Endothelial cell of umbilical vein (primary cell): ENCODE data around the gene NOS2. TPM values are rescaled to one million over a fixed set of nuclear protein-coding genes. Genes with fewer than 3 reads are reported as not detected.

Source experiments
- BruUV-seq: library from RNA; stranded (reverse); fragments of 400-500 nt; replicated peaks from 2 replicates; lab custom pipeline; 2021; lab: Mats Ljungman, UMichigan
- CTCF ChIA-PET: fragments of 300-600, 350-600 bp; sonication (Branson Sonifier 250); formaldehyde crosslinking; loops from one replicate; lab custom pipeline; 2021; ENCODE audit warnings: antibody characterized with exemption, inconsistent platforms; lab: Charles Lee
- POLR2A ChIA-PET: fragments of 300-600, 350-600 bp; sonication (Branson Sonifier 250); formaldehyde crosslinking; loops from one replicate; lab custom pipeline; 2021; ENCODE audit warnings: antibody characterized with exemption, inconsistent platforms; lab: Charles Lee
- DNase-seq: peaks from one replicate; pipeline ENCODE4 v3.0.0-alpha.2; 2011; ENCODE audit warnings: low read depth, low spot score
- FAIRE-seq: peaks from 2 replicates; lab custom pipeline; 2011; peaks lifted over from hg19 to GRCh38; lab: Jason Lieb, UNC
- H2AFZ ChIP-seq: 2 replicates; pipeline ENCODE4 v1.6.0; 2012; ENCODE audit warnings: low read depth, low read length, control low read depth, inconsistent platforms
- H3K27ac ChIP-seq: 2 replicates; pipeline ENCODE4 v1.5.1; 2011; ENCODE audit warnings: low read depth, mild to moderate bottlenecking, control low read depth, low read length, moderate library complexity; ENCODE audit not compliant: insufficient read depth
- H3K27me3 ChIP-seq, 2 experiments: 2 replicates each; pipeline versions ENCODE4 v1.6.0 to v1.6.1; 2011; ENCODE audit warnings: low read length in 2 of 2, mixed read lengths in 1 of 2; ENCODE audit not compliant: control insufficient read depth in 2 of 2, insufficient read depth in 2 of 2
- H3K36me3 ChIP-seq, 2 experiments: 2 replicates in 1 of 2; 3 replicates in 1 of 2; pipeline ENCODE4 v1.5.1; 2011; ENCODE audit warnings: low read length in 2 of 2, mild to moderate bottlenecking in 1 of 2, moderate library complexity in 1 of 2; ENCODE audit not compliant: control insufficient read depth in 2 of 2, insufficient read depth in 2 of 2; ENCODE audit errors: extremely low read depth in 1 of 2
- H3K4me1 ChIP-seq: 3 replicates; pipeline ENCODE4 v1.5.1; 2011; ENCODE audit warnings: mild to moderate bottlenecking, low read length; ENCODE audit not compliant: control insufficient read depth, insufficient read depth; ENCODE audit errors: extremely low read depth
- H3K4me2 ChIP-seq: 2 replicates; pipeline ENCODE4 v1.6.1; 2011; ENCODE audit warnings: low read length, control low read depth, mixed read lengths; ENCODE audit not compliant: insufficient read depth
- H3K4me3 ChIP-seq, 3 experiments: fragments of 200-600 bp in 1 of 3; sonication (generic), shearing (Covaris generic) in 1 of 3; replicated peaks in 1 of 3; 2 replicates each; pipeline ENCODE4 v1.5.1; 2011 to 2016; ENCODE audit warnings: control low read depth in 3 of 3, low read length in 3 of 3, mild to moderate bottlenecking in 2 of 3, inconsistent platforms in 1 of 3, low read depth in 1 of 3, moderate library complexity in 1 of 3; ENCODE audit not compliant: insufficient read depth in 1 of 3
- H3K79me2 ChIP-seq: 2 replicates; pipeline ENCODE4 v1.6.0; 2012; ENCODE audit warnings: low read length, inconsistent platforms; ENCODE audit not compliant: control insufficient read depth, insufficient read depth
- H3K9ac ChIP-seq: replicated peaks from 2 replicates; pipeline ENCODE3; 2011; ENCODE audit warnings: low read length, control low read depth; ENCODE audit not compliant: insufficient read depth; ENCODE audit errors: extremely low read depth
- H3K9me1 ChIP-seq: replicated peaks from 3 replicates; pipeline ENCODE4 v1.6.0; 2011; ENCODE audit warnings: mild to moderate bottlenecking, low read length; ENCODE audit not compliant: control insufficient read depth, insufficient read depth; ENCODE audit errors: extremely low read depth
- H3K9me3 ChIP-seq: replicated peaks from 2 replicates; pipeline ENCODE4 v1.5.1; 2012; ENCODE audit warnings: low read length, inconsistent platforms; ENCODE audit not compliant: control insufficient read depth, insufficient read depth
- H4K20me1 ChIP-seq: replicated peaks from 2 replicates; pipeline ENCODE3; 2011; ENCODE audit warnings: mild to moderate bottlenecking, low read length; ENCODE audit not compliant: control insufficient read depth, insufficient read depth; ENCODE audit errors: extremely low read depth
- CTCF ChIP-seq, 2 donors: IDR thresholded peaks; 1 replicate in 1 of 2; 2 replicates in 1 of 2; pipeline ENCODE4 v1.5.1; 2011; ENCODE audit warnings: low read length in 2 of 2, mild to moderate bottlenecking in 2 of 2, moderate library complexity in 2 of 2, control low read depth in 1 of 2, inconsistent platforms in 1 of 2, low read depth in 1 of 2; ENCODE audit not compliant: insufficient read depth in 1 of 2; ENCODE audit errors: extremely low read depth in 1 of 2
- EZH2 ChIP-seq: IDR thresholded peaks from 2 replicates; pipeline ENCODE4 v1.6.1; 2012; ENCODE audit warnings: borderline replicate concordance, low read depth, mild to moderate bottlenecking, moderate library complexity, low read length, inconsistent platforms; ENCODE audit not compliant: severe bottlenecking
- FOS ChIP-seq: IDR thresholded peaks from 2 replicates; pipeline ENCODE4 v1.6.1; 2011; ENCODE audit warnings: mild to moderate bottlenecking, low read length, moderate library complexity, borderline replicate concordance; ENCODE audit not compliant: insufficient read depth
- GATA2 ChIP-seq: IDR thresholded peaks from 2 replicates; pipeline ENCODE4 v1.7.0; 2011; ENCODE audit warnings: low read depth, mild to moderate bottlenecking, moderate library complexity, mixed read lengths, low read length; ENCODE audit not compliant: insufficient read length, insufficient read depth
- JUN ChIP-seq: IDR thresholded peaks from 2 replicates; pipeline ENCODE4 v1.6.1; 2011; ENCODE audit warnings: borderline replicate concordance, low read depth; ENCODE audit not compliant: insufficient read length, insufficient read depth
- MAX ChIP-seq: IDR thresholded peaks from 2 replicates; pipeline ENCODE4 v1.6.1; 2011; ENCODE audit not compliant: insufficient read depth, insufficient read length
- MYC ChIP-seq: IDR thresholded peaks from one replicate; pipeline ENCODE4 v1.6.1; 2011; ENCODE audit warnings: mild to moderate bottlenecking, low read depth, low read length
- POLR2A ChIP-seq: IDR thresholded peaks from 2 replicates; pipeline ENCODE4 v1.6.1; 2012; ENCODE audit warnings: low read depth, mild to moderate bottlenecking, control low read depth, low read length
- POLR2AphosphoS5 ChIP-seq: IDR thresholded peaks from 2 replicates; pipeline ENCODE4 v1.6.1; 2012; ENCODE audit warnings: low read depth, mild to moderate bottlenecking, control low read depth, low read length, moderate library complexity; ENCODE audit not compliant: insufficient read depth
- dilution Hi-C: fragments of 300-500 bp; cut with MboI; formaldehyde crosslinking; loops from one replicate; pipeline ENCODE4 v1.15.0; 2019; ENCODE audit warnings: low sequenced_read_pairs; ENCODE audit not compliant: extremely low pct_ligation_motif_present
- intact Hi-C: fragments of 100-400 bp; cut with micrococcal nuclease; formaldehyde crosslinking; loops from one replicate; pipeline ENCODE4 v1.10.0; 2022
- polyA plus RNA-seq, 4 experiments: library from polyadenylated mRNA; depleted of rRNA in 3 of 4; stranded (reverse) in 3 of 4; unstranded in 1 of 4; fragments of >200 nt; gene quantifications; 2 replicates each; pipeline versions ENCODE4 v1.2.1 to v1.2.3, GENCODE V29; 2011 to 2012; ENCODE audit warnings: missing spikeins in 1 of 4
- total RNA-seq: library from RNA; stranded (reverse); gene quantifications from 2 replicates; pipeline ENCODE4 v1.2.3, GENCODE V29; 2021

The NOS2 gene
- total and polyA plus RNA-seq, 2 donors (not counting 3 experiments of a cell fraction or from before 2014, with no cell fraction given) = 0.01 TPM; not detected in 1

- Histone ChIP-seq H3K9me1 (no peaks in the 10 kb centered on the region), H3K27ac (no peak overlapping the region), H3K79me2 (no peaks in the 10 kb centered on the region), H4K20me1 (no peaks in the 10 kb centered on the region), H3K27me3 (peaks cover 9 to 13% of the 10 kb centered on the region in 2 experiments), H3K4me1 (no peaks in the 10 kb centered on the region), H3K9me3 (no peaks in the 10 kb centered on the region), H3K4me2 (no peak overlapping the region), H2AFZ (no peak overlapping the region), H3K4me3 (no peak overlapping the region), H3K9ac (no peak overlapping the region), H3K36me3 (no peaks in the 10 kb centered on the region)
- CTCF ChIA-PET = no interaction called here
- TF ChIP-seq CTCF (IDR thresholded peaks at IDR 0.05; ENCODE audit: extremely low read depth in 1 of 2, insufficient read depth in 1 of 2, low read depth in 1 of 2, low read length in 2 of 2) = no peak
- TF ChIP-seq JUN = no peak
- no peak for TF ChIP-seq POLR2A
- no peak for TF ChIP-seq EZH2
- TF ChIP-seq GATA2 = no peak
- TF ChIP-seq FOS = no peak
- no peak for TF ChIP-seq POLR2AphosphoS5
- TF ChIP-seq MYC = no peak
- TF ChIP-seq MAX = no peak
- intact Hi-C loops (no loop called here), dilution Hi-C loops (no loop called here)
- no peak for DNase-seq
- FAIRE-seq = no peak
- no TSS peak for BruUV-seq
- POLR2A ChIA-PET = no interaction called here
Measured at GRCh38 chr17:27849474-27850185, 49.3 kb upstream of the NOS2 start.
